Measurements from ENCODE around the gene CLIC6.
A peak's percentile ranks its signal among the peaks of the same experiment; 100 is the strongest.
"Not testable (repeated sequence)": the region's sequence is repeated elsewhere in the genome, so short reads cannot be mapped to it uniquely, and the experiment has no call there.

The CLIC6 gene

DNA sequence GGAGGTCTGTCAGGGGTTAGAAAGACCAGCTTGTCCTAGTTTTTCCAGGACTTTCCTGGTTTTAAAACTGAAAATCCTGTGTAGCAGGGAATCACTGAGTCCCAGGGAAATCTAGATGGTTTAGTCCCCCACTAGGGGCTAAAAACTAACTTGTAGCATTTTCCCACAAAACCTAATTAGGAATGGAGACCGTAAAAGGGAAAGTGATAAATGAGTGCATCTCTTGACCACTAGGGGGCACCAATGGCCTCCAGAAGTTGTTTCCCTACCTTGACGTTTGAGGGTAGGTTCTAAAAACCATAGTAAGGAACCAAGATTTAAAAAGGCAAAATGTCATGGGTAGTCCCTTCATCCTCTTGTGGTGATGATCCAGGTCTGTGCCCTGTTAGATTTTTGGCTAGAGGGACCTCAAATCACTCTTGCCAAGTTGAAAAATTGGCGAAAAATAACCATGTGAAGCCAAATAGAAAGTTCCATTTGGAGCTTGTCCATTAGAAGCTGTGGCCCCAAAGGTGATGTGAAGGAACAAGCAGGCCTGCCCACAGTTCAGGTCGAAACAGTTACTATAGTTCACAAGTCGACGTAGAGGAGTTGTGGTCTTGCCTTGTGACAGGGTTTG, 24.5 kb downstream of the CLIC6 start:
- peak; percentile 79 for DNase-seq

DNA sequence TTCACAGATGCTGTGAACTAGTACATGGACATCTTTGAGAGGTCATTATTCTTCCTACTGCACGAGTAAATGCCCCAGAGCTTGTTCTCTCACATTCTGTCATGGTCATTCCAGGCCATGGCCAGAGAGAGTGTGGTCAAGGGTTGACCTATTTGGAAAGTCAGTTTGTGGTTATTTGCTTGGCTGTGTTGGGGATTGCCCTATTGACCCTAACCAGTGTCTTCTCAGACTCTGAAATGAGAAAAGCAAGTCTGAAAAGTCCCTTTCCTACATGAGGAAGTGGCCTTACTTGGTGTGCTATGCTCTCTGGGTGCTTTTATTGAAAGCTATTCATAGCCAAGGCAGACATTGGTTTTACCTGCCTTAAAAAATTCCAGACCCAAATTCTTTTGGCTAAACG, 26.6 kb downstream of the CLIC6 start:
- DNase-seq = peak; percentile 9

DNA sequence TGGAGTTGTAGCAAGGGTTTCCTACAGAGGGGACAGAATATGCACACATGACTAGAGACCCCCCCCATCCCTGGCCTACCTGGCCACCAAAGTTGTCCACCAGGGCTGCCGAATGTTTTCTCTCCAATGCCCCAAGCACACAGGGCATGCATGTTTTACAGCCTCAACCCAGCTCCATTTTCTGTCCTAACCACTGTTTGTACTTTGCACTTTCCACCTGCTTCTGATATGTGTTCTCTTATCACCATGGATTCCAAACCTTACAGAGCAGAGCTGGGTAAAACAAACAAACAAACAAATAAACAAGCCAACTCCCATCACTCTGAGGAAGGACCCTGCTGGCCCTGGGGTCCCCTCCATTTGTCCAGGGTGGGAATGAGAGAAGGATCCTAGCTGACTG, 27.3 kb downstream of the CLIC6 start:
- no peak for DNase-seq

DNA sequence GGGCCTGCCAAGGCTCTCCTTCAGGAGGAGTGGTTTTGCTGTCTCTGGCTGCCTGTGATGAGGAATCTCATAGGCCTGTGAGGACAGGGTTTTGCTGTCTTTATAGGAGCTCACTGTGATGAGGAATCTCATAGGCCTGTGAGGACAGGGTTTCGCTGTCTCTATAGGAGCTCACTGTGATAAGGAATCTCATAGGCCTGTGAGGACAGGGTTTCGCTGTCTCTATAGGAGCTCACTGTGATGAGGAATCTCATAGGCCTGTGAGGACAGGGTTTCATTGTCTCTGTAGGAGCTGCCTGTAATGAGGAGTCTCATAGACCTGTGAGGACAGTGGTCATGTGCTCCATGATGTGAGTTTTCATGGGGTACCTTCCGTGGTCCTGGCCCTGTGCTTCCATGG, 29.0 kb downstream of the CLIC6 start:
- no peak for DNase-seq

DNA sequence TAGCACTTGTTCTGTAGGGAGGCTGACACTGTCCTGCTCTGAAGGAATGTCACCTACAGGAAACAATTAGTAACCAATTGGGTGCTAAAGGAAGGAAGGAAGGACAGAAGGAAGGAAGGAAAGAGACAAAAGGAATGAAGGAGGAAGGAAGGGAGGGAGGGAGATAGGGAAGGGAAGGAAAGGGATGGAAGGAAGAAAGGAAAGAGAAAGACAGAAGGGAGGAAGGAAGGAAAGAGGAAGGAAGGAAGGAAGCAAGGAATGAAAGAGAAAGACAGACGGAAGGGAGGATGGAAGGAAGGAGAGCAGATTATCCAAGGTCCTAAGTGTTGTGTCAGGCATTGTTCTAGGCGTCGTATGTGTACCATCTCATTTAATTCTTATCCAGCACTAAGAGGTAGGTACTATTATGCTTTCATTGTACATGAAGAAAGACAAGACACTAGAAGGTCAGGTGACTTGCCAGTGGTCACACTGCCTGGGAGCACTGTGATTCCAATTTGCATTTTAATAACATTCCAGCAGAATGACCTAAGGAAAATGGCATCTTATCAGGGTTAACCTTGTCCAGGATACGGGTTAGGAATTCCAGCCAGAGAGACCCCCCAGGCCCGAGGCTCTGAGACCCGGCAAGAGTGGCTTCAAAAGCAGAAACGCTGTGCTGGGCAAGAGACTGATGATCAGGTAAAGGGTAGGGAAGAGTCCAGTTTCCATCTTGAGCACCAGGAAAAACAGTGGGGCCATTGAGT, 29.6 kb downstream of the CLIC6 start:
- DNase-seq = no peak

DNA sequence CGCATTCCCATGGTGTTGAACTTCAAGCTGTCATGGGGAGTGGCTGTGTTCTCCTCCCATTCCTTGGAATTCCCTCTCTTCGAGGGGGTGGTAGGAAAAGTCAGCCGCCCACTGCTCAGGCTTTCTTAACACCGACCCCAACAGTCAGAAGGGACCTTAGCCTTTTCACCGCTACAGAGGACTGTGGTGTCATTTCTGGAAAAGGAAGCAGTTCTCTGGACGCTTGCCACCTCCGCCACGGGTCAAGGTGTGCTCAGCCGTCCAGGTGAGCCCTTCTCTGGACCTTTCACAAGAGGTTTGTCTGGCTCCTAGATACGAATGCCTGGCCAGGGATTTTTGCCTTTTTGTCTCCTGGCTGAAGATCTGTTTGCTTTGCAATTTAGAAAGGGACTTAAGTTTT, 31.8 kb downstream of the CLIC6 start:
- DNase-seq = no peak

DNA sequence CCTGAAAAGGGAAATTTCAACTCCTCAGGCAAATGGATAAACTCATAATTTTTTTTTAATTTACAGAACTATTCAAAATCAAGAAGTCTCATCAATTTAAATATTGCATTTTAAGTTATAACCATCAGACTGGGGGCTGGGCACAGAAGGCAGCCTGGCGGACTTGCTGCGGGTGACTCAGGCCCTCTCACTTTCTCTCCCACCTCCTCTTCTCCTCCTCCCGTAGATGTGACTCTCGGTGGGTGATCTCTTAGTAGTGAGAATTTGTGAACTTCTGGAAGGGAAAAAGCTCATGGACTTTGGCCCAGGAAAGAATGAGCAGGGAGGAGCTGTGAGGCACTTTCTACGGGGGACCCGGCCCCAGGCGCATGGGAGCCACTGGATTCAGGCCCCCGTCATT, 32.9 kb downstream of the CLIC6 start:
- no peak for DNase-seq

DNA sequence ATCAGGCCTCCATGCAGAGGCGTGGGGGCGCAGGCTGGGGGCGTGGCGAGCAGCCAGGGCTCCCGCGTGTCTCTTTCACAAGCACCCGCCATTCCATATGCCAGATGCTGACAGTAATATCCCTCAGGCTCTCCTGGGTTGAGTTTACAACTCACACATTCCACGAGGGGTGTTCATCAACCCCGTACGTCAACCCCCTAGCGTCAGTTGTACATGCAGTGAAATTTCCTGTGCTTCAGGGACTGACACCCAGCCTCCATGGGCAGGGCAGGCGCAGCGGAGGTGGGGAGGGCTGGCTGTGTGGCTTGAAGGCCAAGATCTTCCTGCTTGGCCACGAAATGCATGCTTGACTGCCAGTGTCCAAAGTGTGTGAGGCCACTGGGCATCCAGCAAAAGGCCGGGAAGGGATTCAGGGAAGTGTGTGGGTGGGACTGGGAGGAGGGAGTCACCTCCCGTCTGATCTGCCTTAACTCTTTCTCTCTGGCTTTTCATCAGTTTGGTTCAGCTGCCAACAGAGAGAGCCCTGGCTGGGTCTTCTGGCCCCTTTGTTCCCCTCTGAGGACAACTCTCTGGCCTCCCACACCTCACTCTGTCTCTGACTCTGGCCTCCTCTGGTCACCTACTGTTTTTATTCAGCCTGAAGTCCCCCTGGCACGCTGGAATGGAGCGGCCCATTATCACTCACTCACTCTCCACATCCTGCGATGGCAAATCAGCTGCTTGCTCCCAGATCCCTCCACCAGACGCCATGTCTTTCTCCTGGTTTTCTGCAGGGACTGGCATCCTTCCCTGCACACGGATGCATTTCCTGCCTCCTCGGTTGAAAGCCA, 33.8 kb downstream of the CLIC6 start:
- no peak for DNase-seq

DNA sequence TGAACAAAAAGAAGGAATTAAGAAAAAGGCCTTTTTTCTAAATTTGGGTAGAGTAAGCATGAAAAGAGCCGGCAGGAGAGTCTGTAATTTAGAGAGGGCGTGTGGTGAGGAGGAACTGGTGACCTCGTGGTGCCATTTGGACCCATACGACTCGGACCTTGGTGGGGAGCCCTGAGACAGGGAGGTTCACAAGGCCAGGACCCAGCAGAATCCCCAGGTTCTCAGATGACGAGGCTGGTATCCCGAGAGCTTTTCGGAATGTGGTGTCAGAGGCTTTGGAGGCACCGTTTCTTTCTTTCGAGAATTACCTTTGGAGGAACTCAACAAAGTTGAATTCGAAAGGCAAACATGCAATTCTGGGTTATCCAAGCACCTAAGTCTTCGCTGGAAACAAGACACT, 34.8 kb downstream of the CLIC6 start:
- DNase-seq = no peak

DNA sequence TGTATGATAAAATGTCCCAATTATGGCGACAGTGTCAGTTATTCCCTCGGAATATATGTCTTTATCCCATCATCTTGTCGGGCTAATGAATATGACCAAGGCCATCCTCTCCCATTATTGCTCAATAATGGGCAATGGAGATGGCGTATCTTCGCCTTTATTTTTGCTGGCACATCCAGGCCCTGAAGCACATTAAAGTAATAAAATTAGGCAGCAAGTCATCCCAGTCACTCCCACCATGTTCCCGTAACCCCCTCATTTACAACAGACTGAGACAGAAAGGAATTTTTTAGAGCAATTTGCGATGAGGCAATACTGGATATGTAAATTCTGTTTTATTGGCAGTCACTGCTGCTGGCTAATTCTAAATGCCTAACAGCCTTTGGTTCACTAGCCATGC, 35.3 kb downstream of the CLIC6 start:
- no peak for DNase-seq

DNA sequence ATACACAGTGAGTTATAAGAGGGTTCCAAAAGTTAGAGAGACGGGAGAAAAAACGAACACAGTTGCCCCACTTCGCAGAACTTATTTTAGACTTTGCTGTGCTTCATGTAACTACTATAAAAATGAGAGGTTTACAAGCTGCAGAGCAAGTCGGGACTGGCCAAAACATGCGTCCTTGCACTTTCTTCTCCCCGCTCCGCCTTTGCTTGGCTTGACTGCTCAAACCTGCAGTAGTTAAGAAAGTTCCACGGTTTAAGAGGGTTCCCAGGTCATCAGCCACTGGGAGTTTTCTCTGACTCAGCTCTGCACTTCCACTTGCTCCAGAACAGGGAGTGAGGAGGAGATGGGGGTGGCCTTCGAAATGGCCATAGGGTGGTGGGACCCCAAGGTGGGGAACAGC, 36.2 kb downstream of the CLIC6 start:
- no peak for DNase-seq

DNA sequence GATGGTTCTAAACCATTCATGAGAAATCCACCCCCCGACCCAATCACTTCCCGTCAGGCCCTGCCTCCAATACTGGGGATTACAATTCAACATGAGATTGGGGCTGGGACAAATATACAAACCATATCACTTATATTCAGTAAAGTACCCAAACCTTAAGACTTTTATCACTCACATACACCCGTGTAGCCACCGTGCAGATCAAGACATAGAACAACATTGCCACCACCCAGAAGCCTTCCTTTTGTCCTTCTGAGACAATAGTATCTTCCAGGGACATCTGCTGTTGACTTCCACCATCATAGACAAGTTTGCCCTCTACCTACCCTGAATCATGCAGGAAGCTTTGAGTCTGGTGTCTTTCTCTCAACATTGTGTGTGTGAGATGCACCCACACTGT, 37.5 kb downstream of the CLIC6 start:
- peak; percentile 56 for DNase-seq

DNA sequence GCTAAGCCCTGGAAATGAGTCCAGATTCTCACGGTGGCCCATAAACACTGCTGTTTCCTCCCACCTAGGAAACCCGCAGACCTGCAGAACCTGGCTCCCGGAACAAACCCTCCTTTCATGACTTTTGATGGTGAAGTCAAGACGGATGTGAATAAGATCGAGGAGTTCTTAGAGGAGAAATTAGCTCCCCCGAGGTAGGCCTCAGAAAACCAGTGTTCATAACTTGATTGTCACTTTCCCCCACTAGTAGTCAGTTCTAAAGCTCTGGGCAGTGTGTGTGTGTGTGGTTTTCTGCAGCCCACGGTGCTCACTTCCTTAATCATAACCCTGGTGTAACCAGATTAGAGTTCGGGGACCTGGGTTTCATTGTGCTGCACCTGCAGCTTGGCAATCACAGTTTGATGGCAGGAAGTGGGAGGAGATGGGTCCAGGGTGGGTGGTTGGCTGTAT, 39.1 kb downstream of the CLIC6 start:
- peak; percentile 22 for DNase-seq

DNA sequence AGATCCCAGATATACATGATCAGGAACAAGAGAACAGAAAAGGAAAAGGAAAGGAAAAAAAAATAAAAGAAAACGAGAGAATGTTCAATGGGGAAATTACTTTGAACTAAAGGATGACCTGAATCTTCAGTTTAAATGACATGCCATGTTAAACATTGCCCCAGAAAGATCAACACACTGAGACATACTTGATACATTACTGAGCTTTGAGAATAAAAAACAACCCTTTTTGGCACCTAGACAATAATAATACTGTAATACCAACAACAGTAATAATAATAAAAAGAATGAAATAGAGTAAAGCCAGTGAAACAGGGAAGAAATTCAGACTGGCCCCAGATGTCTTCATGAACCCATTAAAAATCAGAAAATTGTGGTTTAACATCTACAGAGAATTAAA, 44.8 kb downstream of the CLIC6 start:
- no peak for DNase-seq

DNA sequence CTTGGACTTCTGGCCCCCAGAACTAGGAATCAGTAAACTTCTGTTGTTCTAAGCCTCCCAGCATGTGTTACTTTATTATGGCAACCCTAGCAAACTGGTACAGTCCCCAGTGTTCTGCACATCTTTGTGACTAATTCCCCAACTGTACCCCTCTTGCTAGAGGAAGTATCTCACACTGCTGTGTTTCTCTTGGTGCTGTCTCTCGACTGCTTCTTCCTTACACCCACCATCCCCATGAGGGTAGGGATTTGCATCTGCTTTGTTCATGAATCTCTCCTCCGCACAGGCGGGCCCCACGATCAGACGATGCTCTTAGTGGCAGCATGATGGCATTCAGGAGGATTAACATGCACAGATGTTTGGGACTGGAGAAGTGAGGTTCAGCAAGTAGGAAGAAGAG, 46.7 kb downstream of the CLIC6 start:
- DNase-seq = no peak

DNA sequence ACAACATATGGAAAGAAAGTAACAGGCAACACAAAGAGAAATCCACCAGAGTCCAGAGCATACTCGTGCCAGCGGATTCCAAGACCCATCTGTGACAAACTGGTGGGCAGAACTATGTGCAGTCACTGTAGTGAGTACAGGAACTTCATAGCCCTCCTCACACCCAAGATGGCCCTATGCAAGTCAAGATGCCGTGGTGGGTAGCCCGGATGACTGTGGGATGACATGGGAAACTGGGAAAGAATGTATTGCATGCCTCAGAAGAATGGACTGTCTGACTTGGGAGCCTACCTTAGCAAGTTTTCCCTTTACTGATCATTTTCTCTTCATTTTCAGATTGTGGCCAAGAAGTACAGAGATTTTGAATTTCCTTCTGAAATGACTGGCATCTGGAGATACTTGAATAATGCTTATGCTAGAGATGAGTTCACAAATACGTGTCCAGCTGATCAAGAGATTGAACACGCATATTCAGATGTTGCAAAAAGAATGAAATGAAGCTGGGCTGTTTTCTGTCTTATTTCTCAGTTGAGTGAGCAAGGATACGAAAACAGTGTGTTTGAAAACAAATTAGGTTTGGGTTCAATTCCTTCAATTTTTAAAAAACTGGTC, 47.3 kb downstream of the CLIC6 start:
- DNase-seq = no peak

DNA sequence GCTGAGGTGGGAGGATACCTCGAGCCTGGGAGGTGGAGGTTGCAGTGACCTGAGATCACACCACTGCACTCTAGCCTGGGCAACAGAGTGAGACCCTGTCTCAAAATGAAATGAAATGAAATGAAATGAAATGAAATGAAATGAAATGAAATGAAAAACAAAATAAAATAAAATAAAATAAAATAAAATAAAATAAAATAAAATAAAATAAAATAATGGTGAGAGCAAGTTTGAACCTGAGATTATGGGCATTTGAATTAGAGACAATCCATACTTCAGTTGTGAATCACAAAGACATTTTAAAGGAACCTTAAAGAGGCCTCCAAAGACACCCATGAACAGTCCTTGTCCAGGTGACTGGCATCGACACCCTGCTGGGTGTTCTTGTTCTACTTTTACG, 49.7 kb downstream of the CLIC6 start:
- DNase-seq = not testable (repeated sequence)

DNA sequence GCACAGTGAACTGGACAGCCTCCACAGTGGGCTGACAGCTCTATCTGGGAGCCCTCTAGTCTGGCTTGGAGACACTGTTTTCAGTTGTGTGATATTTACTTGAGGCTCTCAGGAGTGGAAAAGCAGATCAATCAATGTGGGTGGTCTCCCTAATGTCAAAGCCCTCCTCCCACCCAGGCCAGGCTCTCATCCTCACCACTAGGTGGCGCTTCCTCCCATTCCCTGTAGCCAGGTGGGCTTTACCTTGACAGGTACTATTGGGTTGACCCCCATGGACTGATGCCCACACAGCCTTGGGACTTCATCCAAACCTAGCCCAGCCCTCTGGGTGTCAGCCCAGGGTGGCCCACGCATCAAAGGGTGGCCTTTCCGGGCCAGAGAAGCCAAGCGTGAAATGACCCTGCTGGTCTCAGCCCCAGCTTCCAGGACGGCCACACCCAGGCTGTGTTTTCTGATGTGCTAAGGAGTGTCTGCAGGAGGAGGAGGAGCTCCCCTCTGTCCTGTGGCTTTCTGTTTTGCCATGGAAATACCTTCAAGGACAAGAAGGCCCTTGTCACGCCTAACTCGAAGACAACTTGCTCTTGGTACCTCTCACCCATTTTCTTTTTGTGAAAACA, 54.0 kb downstream of the CLIC6 start:
- no peak for DNase-seq

DNA sequence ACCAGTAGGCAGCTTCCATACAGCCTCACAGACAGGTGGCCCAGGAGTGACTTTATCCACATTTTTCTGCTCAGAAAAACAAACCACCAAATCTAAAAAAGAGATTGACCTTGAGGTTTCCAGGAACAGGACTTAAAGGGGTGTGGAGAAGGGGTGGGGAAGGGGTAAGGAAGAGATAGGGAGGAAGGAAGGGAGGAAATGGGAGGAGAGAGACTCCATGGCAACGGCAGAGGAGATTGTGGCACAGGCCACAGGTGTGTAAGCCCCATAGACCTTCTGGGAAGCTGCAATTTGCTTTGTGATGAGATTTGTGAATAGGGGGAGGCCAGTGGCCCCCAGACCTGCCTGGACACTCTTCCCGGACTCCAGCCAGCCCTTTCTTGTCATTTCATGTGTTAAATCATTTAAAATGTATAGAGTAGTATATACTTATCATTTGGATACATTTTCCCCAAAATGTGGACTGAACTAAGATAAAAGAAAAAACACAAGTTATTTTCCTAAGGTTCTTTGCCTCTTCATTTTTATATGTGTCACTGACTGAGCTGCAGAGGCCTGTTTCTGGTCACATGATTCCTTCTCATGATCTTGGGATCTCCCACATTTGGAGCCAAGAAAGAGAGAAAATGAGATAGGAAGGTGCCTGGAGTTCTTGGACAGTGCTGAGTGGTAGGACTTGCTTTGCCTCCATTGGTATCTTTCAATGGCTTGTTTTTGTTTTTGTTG, 55.5 kb downstream of the CLIC6 start:
- DNase-seq = no peak

DNA sequence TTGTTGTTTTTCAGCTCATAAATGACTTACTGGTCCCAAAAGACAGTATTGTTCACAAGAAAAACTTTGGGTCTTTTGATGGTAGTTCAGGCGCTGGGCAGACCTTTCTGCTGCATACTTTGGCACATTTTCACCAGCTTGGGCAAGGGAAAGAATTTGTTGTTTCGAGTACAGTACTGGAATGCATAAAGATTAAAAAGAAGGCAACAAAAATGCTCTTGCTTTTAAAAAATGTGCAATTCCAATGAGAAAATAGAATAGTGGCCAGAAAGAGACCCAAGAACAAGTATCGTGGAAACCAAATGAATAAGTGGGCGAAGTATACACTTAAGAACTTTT, 56.0 kb downstream of the CLIC6 start:
- DNase-seq = no peak

DNA sequence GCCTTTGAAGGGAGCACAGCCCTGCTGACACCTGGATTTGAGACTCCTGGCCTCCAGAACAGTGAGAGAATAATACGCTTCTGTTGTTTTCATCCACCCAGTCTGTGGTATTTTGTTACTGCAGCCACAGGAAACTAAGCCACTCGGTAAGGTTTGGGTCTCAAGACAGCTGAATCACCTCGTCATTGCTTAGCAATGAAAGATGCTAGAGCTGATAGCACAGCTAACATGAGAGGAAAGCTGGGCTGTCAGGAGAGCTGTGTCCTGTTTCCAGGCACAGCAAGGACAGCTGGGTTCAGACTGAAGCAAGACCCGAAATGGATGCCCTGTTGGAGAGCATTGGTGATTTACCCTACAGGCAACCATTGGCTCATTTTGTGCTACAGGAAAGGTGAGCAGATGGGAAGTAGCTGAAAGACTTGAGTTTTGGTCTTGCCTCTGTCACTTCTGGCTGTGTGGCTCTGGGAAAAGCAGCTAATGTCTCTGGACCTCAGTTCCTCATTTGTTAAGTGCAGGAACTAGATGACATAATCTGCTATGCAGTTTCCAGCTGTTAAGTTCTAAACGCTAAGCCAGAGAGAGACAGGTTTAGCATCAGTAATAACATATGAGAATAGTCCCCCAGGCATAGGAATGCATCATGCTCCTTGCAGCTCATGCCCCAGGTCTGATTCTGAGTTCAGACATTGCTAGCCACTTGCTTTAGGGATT, 58.0 kb downstream of the CLIC6 start:
- peak; percentile 36 for DNase-seq

DNA sequence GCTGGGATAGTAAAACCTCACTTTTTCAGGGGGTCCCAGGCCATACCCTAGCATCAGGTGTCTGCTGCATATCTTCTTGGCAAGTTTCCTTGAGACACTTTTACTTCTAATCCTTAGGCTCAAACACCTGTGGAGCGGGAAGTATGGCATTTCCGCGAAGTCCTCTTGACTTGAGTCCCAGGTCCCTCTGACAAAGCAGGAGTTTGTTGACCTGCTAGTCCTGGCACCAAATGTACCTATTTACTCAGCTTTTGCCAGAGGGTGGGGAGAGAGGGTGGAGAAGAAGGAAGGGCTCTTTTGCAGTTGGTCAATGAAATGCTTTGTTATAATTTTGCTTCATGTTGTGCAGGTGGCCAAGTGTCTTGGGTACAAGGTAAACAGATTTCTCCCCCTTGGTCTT, 59.7 kb downstream of the CLIC6 start:
- no peak for DNase-seq
